ENCODE data around the gene SSH2.
"Not testable (repeated sequence)": the region's sequence is repeated elsewhere in the genome, so short reads cannot be mapped to it uniquely, and the experiment has no call there.

The SSH2 gene

DNA sequence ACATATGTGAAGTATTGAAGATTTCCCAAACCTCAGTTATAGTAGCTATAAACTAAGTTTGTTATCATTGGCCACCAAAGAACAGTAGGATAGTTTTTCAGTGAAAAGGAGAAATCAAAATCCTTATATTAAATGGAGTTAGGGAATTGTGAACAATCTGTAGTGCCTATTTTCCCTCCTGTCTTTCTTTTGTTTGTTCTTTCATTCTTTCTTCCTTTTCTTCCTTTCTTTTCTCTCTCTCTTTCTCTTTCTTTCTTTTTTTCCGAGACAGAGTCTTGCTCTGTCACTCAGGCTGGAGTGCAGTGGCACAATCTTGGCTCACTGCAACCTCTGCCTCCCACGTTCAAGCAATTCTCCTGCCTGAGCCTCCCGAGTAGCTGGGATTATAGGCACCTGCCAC, 48.8 kb downstream of the SSH2 start:
- DNase-seq (ENCODE audit: low read depth in 1 of 2, low spot score in 1 of 2): no peak

DNA sequence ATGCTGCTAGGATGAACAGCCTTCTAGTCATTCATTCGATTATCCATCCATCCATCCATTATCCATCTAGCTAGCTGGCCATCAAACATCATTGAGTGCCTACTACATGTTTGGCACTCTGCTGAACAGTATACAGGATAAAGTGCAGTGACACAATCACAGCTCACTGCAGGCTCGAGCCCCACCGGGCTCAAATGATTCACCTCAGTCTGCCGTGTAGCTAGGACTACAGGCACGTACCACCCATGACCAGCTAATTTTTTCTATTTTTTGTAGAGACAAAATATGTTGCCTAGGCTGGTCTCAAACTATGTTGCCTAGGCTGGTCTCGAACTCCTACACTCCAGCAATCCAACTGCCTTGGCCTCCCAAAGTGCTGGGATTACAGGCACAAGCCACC, 50.0 kb downstream of the SSH2 start:
- DNase-seq (ENCODE audit: low read depth in 1 of 2, low spot score in 1 of 2): no peak

GRCh38 chr17:29874931-29875596, 55.0 kb downstream of the SSH2 start:
- no peak for DNase-seq (ENCODE audit: low read depth in 1 of 2, low spot score in 1 of 2)

- not testable (repeated sequence) for DNase-seq (ENCODE audit: low read depth in 1 of 2, low spot score in 1 of 2)
Measured at GRCh38 chr17:29874358-29874757, 55.7 kb downstream of the SSH2 start.

- no peak for DNase-seq (ENCODE audit: low read depth in 1 of 2, low spot score in 1 of 2)
Measured at GRCh38 chr17:29873476-29873875, 56.6 kb downstream of the SSH2 start.

DNA sequence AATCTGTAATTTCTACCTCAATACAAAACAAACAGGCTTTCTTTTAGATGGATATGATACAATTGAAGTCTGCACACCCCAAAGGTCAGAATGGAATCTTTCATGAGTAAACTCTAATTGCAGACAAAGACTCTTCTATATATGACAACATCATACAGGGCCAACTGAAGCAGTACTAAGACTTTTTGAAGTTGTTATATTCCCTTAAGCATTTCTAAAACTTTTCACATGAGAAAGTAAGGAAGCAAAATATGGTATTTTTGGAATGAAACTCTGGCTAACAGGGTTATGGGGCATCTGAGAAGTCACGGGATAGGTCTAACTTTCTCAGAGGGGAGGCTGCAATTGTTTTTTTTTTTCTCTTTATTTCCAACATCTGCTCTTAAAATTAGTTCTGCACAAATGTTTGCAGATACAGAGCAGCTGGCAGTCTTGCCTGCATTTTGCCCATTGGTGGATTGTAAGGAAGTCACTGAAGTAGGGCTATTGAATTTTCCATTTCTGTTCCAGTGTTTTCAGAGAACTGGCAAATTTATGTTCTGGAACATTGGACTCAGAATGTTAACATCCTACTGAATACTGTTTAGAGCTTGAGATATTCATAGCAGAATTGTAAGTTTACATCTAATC, 59.1 kb downstream of the SSH2 start:
- DNase-seq (ENCODE audit: low read depth in 1 of 2, low spot score in 1 of 2): no peak

- no peak for DNase-seq (ENCODE audit: low read depth in 1 of 2, low spot score in 1 of 2)
Measured at GRCh38 chr17:29867643-29868181, 62.3 kb downstream of the SSH2 start.

DNA sequence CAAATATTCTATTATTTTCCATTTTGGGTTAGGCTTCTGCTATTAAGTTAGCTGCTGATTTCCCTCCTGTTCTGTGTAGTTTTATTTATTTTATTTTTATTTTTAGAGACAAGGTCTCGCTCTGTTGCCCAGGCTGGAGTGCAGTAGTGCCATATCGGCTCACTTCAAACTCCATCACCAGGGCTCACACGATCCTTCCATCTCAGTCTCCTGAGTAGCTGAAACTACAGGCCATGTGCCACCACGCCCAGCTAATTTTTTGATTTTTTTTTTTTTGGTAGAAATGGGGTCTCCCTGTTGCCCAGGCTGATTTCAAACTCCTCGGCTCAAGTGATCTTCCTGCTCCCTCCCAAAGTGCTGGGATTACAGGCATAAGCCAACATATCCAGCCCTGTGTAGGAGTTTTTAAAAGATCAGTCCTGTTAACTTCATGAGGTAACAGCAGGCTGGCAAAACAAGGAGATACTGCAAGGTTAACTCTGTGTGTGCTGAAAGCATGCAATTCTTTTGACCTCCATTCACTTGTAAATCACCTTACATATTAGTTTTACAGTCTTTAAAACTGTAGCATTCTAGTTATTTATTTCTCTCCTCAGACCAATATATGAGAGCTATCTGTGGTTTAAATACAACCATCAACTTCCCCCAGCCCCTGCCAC, 63.2 kb downstream of the SSH2 start:
- no peak for DNase-seq (ENCODE audit: low read depth in 1 of 2, low spot score in 1 of 2)

GRCh38 chr17:29864615-29865014, 65.4 kb downstream of the SSH2 start:
- no peak for DNase-seq (ENCODE audit: low read depth in 1 of 2, low spot score in 1 of 2)

GRCh38 chr17:29864123-29864522, 65.9 kb downstream of the SSH2 start:
- not testable (repeated sequence) for DNase-seq (ENCODE audit: low read depth in 1 of 2, low spot score in 1 of 2)

DNA sequence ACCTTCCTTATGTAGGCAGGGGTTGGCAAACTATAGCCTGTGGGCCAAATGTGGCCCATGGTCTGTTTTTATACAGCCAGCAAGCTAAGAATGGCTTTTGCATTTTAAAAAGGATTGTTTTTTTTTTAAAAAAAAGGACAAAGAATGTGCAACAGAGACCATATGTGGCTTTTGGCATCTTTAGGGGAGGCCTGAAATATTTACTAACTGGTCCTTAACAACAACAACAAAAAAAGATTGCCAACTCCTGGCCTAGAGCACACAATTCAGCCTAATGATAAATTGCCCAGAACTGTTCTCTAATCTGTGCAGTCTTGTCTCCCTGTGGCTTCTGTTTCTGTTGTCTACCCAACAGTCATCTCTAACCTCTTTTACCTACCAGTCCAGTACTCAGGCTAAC, 67.1 kb downstream of the SSH2 start:
- no peak for DNase-seq (ENCODE audit: low read depth in 1 of 2, low spot score in 1 of 2)

- DNase-seq (ENCODE audit: low read depth in 1 of 2, low spot score in 1 of 2): no peak
Measured at GRCh38 chr17:29862127-29862526, 67.9 kb downstream of the SSH2 start.

GRCh38 chr17:29859445-29859844, 70.6 kb downstream of the SSH2 start:
- not testable (repeated sequence) for DNase-seq (ENCODE audit: low read depth in 1 of 2, low spot score in 1 of 2)

DNA sequence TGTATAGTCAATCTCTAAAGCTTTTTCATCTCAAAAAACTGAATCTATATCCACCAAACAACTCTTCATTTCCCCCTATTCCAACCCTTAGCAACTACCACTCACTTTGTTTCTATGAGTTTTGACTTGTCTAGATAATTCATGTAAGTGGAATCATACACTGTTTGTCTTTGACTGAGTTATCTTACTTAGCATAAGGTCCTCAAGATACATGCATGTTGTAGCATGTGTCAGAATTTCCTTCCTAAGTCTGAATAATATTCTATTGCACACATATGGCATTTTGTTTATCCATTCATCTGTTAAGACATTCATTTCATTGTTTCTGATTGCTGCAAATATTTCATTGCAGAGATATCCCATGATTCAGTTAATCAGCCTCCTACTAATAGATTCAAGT, 72.2 kb downstream of the SSH2 start:
- DNase-seq (ENCODE audit: low read depth in 1 of 2, low spot score in 1 of 2): no peak

DNA sequence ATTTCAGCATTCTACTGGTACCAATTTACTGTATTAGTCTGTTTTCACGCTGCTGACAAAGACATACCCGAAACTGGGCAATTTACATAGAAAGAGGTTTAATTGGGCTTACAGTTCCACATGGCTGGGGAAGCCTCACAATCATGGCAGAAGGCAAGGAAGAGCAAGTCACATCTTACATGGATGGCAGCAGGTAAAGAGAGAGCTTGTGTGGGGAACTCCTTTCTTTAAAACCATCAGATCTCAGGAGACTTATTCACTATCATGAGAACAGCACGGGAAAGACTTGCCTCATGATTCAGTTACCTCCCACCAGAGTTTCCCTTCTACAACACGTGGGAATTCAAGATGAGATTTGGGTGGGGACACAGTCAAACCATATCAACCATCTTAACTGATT, 72.9 kb downstream of the SSH2 start:
- DNase-seq (ENCODE audit: low read depth in 1 of 2, low spot score in 1 of 2): not testable (repeated sequence)

GRCh38 chr17:29855686-29856085, 74.3 kb downstream of the SSH2 start:
- no peak for DNase-seq (ENCODE audit: low read depth in 1 of 2, low spot score in 1 of 2)

GRCh38 chr17:29848737-29849136, 81.3 kb downstream of the SSH2 start:
- DNase-seq (ENCODE audit: low read depth in 1 of 2, low spot score in 1 of 2): no peak

DNA sequence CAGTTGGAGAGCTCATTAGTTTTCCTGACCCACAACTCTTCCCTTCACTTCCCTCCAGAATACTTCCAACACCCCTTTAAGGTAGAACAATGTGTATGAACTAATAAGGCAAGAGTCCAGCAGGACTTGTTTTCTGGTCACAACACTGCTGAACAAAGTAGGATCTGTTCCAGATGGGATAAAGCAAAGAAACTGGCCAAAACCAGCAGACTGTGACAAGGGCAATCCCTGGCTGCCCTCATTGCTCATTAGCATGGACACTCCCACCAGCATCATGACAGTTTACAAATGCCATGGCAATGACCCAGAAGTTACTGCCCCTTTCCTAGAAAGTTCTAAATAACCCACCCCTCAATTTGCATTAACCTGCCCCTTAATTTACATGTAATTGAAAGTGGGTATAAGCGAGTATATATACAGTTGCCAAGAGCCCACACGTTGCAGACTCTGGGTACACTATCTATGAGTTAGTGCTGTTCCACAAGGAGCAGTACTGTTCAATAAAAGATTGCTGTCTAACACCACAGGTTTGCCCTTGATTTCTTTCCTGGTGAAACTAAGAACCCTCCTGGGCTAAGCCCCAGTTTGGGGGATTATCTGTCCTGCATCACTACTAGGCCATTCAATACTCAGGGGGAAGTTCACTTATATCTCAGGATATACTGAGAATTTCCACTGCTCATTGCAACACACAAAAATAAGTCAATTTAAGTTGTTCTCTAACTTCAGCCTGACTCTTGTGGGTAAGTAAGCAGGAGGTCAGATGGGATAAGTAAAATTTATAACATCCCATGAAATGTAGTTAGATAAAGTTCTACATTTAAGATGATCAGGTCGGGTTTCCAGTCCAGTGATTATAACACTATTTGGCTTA, 82.3 kb downstream of the SSH2 start:
- DNase-seq (ENCODE audit: low read depth in 1 of 2, low spot score in 1 of 2): no peak

DNA sequence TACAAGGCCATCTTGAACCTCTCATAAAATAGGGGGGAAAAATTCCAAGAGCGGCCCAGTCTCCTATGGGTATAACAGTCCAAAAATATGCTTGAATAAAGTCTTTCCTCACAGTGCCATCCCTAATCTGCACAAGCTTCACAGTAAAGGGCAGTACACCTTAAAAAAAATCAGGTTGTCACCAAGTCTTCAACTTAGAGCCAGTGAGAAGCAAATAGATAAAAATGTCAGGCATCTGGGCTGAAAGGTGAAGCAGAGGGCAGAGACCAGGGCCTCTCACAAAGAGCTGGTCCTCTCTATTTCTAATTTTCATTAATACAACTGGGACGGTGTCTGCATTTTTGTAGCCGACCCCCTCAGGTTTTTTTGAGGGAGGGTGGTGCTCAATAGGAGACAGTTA, 82.9 kb downstream of the SSH2 start:
- no peak for DNase-seq (ENCODE audit: low read depth in 1 of 2, low spot score in 1 of 2)

GRCh38 chr17:29846298-29846697, 83.7 kb downstream of the SSH2 start:
- no peak for DNase-seq (ENCODE audit: low read depth in 1 of 2, low spot score in 1 of 2)

GRCh38 chr17:29844339-29845048, 85.5 kb downstream of the SSH2 start:
- DNase-seq (ENCODE audit: low read depth in 1 of 2, low spot score in 1 of 2): no peak
